Fibroblast of the aortic adventitia (primary cell): ENCODE measurements around the gene GPRIN3. TPM values are rescaled to one million over a fixed set of nuclear protein-coding genes. Genes with fewer than 3 reads are reported as not detected.

Experiments
- DNase-seq: peaks from one replicate; pipeline ENCODE4 v3.0.0-alpha.2; 2010; ENCODE audit warnings: low read depth
- H3K4me3 ChIP-seq: 2 replicates; pipeline ENCODE4 v1.5.1; 2011; ENCODE audit warnings: low read depth, mild to moderate bottlenecking, control low read depth, low read length, moderate library complexity
- CTCF ChIP-seq: IDR thresholded peaks from 2 replicates; pipeline ENCODE4 v1.5.1; 2011; ENCODE audit warnings: mild to moderate bottlenecking, low read length, control low read depth, inconsistent platforms; ENCODE audit not compliant: insufficient read depth
- total RNA-seq: library from RNA; depleted of rRNA; stranded (reverse); fragments of >200 nt; gene quantifications from 2 replicates; pipeline ENCODE4 v1.2.3, GENCODE V29; 2012; ENCODE audit warnings: low replicate concordance

Gene GPRIN3
- total RNA-seq, result under 0.01 and 0.49 TPM in 2 replicates

DNA sequence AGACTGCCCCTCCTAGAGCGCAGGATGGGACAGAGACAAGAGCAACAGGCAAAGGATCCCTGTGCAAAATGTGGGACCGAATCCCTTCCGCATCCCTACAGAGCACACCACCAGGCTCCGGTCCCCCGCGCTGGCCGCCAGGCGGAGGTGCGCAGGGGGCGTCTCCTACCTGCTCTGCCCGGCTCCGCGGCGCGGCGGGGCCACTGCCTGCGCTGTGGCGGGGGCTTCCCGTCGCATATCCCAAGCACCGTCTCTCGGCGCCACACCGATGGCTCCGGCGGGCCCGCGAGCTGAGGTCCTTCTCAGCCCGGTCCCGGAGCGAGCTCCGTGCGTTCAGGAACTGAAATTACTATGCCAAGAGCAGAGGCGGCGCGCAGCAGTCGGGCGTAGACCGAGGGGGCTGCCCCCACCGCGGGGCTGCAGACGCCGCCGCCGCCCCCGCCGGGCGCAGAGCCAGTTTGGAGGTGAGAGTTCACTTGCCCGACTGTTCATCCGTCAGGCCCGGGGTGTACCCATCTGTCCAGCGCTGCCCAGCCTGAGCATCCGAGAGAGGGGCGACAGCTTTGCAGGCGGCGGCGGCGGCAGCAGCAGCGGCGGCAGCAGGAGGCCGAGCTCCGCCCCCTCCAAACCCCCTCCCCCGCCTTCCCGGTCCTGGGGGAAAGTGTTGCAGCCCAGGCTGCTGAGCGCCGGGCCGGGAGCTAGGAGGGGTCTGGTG, at the start of gene GPRIN3:
GPRIN3 (minus strand) TSS at position 355 of the 715 bp plus-strand sequence. CDS start 57,690 bp downstream, outside the sequence.
- no peak for DNase-seq

DNA sequence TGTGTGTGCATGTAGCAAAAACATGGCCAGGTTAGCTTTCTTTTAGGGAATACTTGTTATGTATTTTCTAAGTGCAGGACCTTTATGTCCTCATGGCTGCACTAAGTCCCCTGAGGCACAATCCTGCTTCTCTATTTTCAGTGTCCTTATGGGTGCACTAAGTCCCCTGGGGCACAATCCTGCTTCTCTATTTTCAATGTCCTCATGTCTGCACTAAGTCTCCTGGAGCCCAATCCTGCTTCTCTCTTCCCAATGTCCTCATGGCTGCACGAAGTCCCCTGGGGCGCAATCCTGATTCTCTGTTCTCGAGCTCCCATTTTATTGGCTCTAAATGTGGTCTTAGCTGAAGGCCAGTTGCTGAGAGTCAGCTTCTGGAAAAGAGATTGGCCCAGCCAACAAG, 49.7 kb upstream of the GPRIN3 start:
- no peak for TF ChIP-seq CTCF
- no peak for DNase-seq
- H3K4me3 ChIP-seq, result no peak overlapping the region

More for the DNA sequence above, at the start of gene GPRIN3:
- no peak for TF ChIP-seq CTCF
- H3K4me3 ChIP-seq, result peak within 1 kb of the TSS; percentile 51

- no peak overlapping the region for H3K4me3 ChIP-seq
- no peak for TF ChIP-seq CTCF
- no peak for DNase-seq
Measured at GRCh38 chr4:89356086-89356485, 48.5 kb upstream of the GPRIN3 start.

DNA sequence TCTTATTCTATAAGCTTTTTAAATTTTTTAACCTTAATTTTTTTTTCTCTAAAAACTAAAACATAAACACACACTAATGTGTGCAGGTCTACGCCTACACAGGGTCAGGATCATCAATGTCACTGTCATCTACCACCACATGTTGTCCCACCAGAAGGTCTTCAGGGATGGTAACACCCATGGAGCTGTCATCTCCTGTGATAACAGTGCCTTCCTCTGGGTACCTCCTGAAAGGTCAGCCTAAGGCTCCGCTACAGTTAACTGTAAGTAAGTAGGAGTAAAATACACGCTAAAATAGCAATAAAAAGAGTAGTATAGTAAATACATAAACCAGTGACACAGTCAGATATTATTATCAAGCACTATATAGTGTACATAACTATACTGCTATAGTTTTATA, 45.9 kb upstream of the GPRIN3 start:
- TF ChIP-seq CTCF, result no peak
- H3K4me3 ChIP-seq, result no peak overlapping the region
- no peak for DNase-seq

GRCh38 chr4:89352541-89352940, 44.9 kb upstream of the GPRIN3 start:
- H3K4me3 ChIP-seq, result no peak overlapping the region
- no peak for TF ChIP-seq CTCF
- DNase-seq, result no peak

DNA sequence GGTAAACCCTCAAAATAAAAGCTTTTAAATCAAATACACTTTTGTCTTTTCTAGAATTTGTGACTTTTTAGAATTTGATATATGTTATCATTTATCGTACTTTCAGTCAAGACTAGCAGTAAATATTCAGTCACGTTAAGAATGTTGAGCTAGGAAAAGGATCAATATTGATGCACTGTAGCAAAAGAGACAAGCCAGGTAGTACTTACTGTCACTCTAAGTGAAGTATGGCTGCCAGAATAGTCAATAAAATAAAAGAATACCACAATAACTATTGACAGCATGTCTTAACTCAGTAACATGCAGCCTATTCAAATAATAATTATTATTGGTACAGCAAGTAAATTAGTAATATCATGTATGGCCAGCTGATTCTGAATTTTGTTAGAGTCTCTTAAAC, 43.6 kb upstream of the GPRIN3 start:
- no peak for TF ChIP-seq CTCF
- no peak overlapping the region for H3K4me3 ChIP-seq
- DNase-seq, result no peak
